Lower lobe of right lung (tissue), 2 donors: ENCODE data around the gene PICALM. TPM values are rescaled to one million over a fixed set of nuclear protein-coding genes. Genes with fewer than 3 reads are reported as not detected.
A peak's percentile ranks its signal among the peaks of the same experiment; 100 is the strongest.

Experiments
- ATAC-seq, 2 donors: fragments of 200-7000 bp; cut with Tn5 transposase; one replicate each; pipeline ENCODE4 v1.9.1; 2020 to 2022; ENCODE audit warnings: mild to moderate bottlenecking in 2 of 2, moderate library complexity in 2 of 2
- DNase-seq: peaks from one replicate; pipeline ENCODE4 v3.0.0-alpha.2; 2020
- H3K27ac ChIP-seq: fragments of 200-600 bp; one replicate; pipeline ENCODE4 v1.8.0; 2022
- H3K27me3 ChIP-seq: fragments of 200-600 bp; one replicate; pipeline ENCODE4 v1.8.0; 2022; ENCODE audit warnings: low read depth
- H3K36me3 ChIP-seq: fragments of 200-600 bp; one replicate; pipeline ENCODE4 v1.8.0; 2022; ENCODE audit warnings: mild to moderate bottlenecking
- H3K4me1 ChIP-seq: fragments of 200-600 bp; one replicate; pipeline ENCODE4 v1.8.0; 2022
- H3K4me3 ChIP-seq: fragments of 200-600 bp; one replicate; pipeline ENCODE4 v1.8.0; 2022; ENCODE audit warnings: mild to moderate bottlenecking
- H3K9me3 ChIP-seq: fragments of 200-600 bp; one replicate; pipeline ENCODE4 v1.8.0; 2022
- CTCF ChIP-seq: fragments of 200-600 bp; IDR thresholded peaks from one replicate; pipeline ENCODE4 v1.8.0; 2022; ENCODE audit warnings: antibody characterized with exemption, mild to moderate bottlenecking
- intact Hi-C: fragments of 100-400 bp; cut with DNase I; formaldehyde crosslinking; loops from one replicate; pipeline ENCODE4 v1.11.0; 2022
- total RNA-seq: library from RNA; stranded (reverse); fragmentation: NEBNext Ultra II Directional; extraction: Animal tissue kit (Norgen Biotek cat#: 25700); gene quantifications from one replicate; pipeline ENCODE4 v1.2.1, GENCODE V29; 2021
- donor health status: DM: no; HTN: yes; CAD: no; lungs with severe emphysema.

The PICALM gene
- total RNA-seq, 1 donor from 2014 or later: 190 TPM

- DNase-seq: no peak
- no peak for TF ChIP-seq CTCF
- Histone ChIP-seq H3K4me1 (peaks cover 86% of the 10 kb centered on the region), H3K27me3 (no peaks in the 10 kb centered on the region), H3K27ac (no peak overlapping the region), H3K36me3 (no peaks in the 10 kb centered on the region), H3K9me3 (no peaks in the 10 kb centered on the region), H3K4me3 (no peak overlapping the region)
- no peak for ATAC-seq
- intact Hi-C loops: no loop called here
Observed at GRCh38 chr11:86056351-86056854, 12.5 kb downstream of the PICALM start.

- ATAC-seq: peak in 1 of 2 donors; percentile 61
- no peaks in the 10 kb centered on the region for H3K27me3 ChIP-seq
- no peak overlapping the region for H3K4me3 ChIP-seq
- no peaks in the 10 kb centered on the region for H3K36me3 ChIP-seq
- no peaks in the 10 kb centered on the region for H3K9me3 ChIP-seq
- DNase-seq: no peak
- no peak overlapping the region for H3K27ac ChIP-seq
- TF ChIP-seq CTCF: no peak
- intact Hi-C loops: no loop called here
- H3K4me1 ChIP-seq: peaks cover 78% of the 10 kb centered on the region
Observed at GRCh38 chr11:86052693-86053641, 15.9 kb downstream of the PICALM start.

- Histone ChIP-seq H3K27ac (no peak overlapping the region), H3K4me3 (no peak overlapping the region), H3K9me3 (no peaks in the 10 kb centered on the region), H3K4me1 (peaks cover 86% of the 10 kb centered on the region), H3K27me3 (no peaks in the 10 kb centered on the region), H3K36me3 (no peaks in the 10 kb centered on the region)
- DNase-seq (no peak), ATAC-seq (no peak)
- no peak for TF ChIP-seq CTCF
- intact Hi-C loops: no loop called here
Observed at GRCh38 chr11:86050196-86050709, 18.6 kb downstream of the PICALM start.

- H3K27me3 ChIP-seq: no peaks in the 10 kb centered on the region
- intact Hi-C loops: loop anchor here (10.0 kb wide), 1 partner anchor 147 kb away; no protein-coding TSS in a partner anchor
- H3K4me1 ChIP-seq: peaks cover 87% of the 10 kb centered on the region
- H3K36me3 ChIP-seq: no peaks in the 10 kb centered on the region
- DNase-seq (no peak), ATAC-seq (peak; percentile 39 to 45)
- no peak overlapping the region for H3K4me3 ChIP-seq
- no peaks in the 10 kb centered on the region for H3K9me3 ChIP-seq
- H3K27ac ChIP-seq: no peak overlapping the region
- no peak for TF ChIP-seq CTCF
Observed at GRCh38 chr11:86047275-86047991, 21.5 kb downstream of the PICALM start.

- no peak for TF ChIP-seq CTCF
- ATAC-seq: no peak
- Histone ChIP-seq H3K4me3 (no peak overlapping the region), H3K27ac (no peak overlapping the region), H3K9me3 (no peaks in the 10 kb centered on the region), H3K36me3 (no peaks in the 10 kb centered on the region), H3K27me3 (no peaks in the 10 kb centered on the region), H3K4me1 (peaks cover 87% of the 10 kb centered on the region)
- DNase-seq: no peak
- intact Hi-C loops: loop anchor here (10.0 kb wide), 1 partner anchor 149 kb away; no protein-coding TSS in a partner anchor
Observed at GRCh38 chr11:86046116-86046515, 22.8 kb downstream of the PICALM start.
